ENCODE measurements around the gene ZNF862. TPM values are rescaled to one million over a fixed set of nuclear protein-coding genes. Genes with fewer than 3 reads are reported as not detected.
"Not testable (repeated sequence)": the region's sequence is repeated elsewhere in the genome, so short reads cannot be mapped to it uniquely, and the experiment has no call there.

ZNF862 gene
- total and polyA plus RNA-seq, 10 of the 15 experiments (the other 5 are each of a cell fraction or from before 2014, with no cell fraction given): 0.49 to 7.7 (median 3.5) TPM

GRCh38 chr7:149830527-149830926, 7.6 kb upstream of the ZNF862 start:
- H4K20me1 ChIP-seq (ENCODE audit: control insufficient read depth, insufficient read depth); RAD21 ChIA-PET (ENCODE audit: unreplicated experiment); H3K4me2 ChIP-seq (ENCODE audit: control insufficient read depth, insufficient read depth); H3K27ac ChIP-seq (ENCODE audit: control insufficient read depth, insufficient read depth); intact Hi-C loops (cut with micrococcal nuclease; ENCODE audit: unreplicated experiment); in situ Hi-C loops (cut with MboI); CTCF ChIA-PET; BruUV-seq (replicated peaks); SMC1A ChIA-PET (ENCODE audit: uncharacterized antibody, unreplicated experiment); H3K4me3 ChIP-seq; H3K27me3 ChIP-seq (replicated peaks in 1 of 2; ENCODE audit: control insufficient read depth in 2 of 2, insufficient read depth in 2 of 2, low read length in 1 of 2); DNase-seq (ENCODE audit: low read depth, low spot score); H3K9ac ChIP-seq (ENCODE audit: control insufficient read depth, insufficient read depth, low read length); FAIRE-seq; H2AFZ ChIP-seq (ENCODE audit: control insufficient read depth, low read depth, low read length); ATAC-seq; POLR2A ChIA-PET; H3K36me3 ChIP-seq (ENCODE audit: control insufficient read depth in 2 of 2, insufficient read depth in 2 of 2, low read length in 1 of 2); H3K9me3 ChIP-seq (replicated peaks; ENCODE audit: control insufficient read depth, insufficient read depth, low read length); H3K79me2 ChIP-seq (ENCODE audit: control insufficient read depth, insufficient read depth, low read length); H3K4me1 ChIP-seq (ENCODE audit: control insufficient read depth, insufficient read depth, low read length): not testable (repeated sequence)
- 20% methylated on average over 1 of the region's 1 CpG for WGBS (ENCODE audit: insufficient coverage, insufficient replicate concordance, low lambda C conversion rate, missing lambda C conversion rate)

DNA sequence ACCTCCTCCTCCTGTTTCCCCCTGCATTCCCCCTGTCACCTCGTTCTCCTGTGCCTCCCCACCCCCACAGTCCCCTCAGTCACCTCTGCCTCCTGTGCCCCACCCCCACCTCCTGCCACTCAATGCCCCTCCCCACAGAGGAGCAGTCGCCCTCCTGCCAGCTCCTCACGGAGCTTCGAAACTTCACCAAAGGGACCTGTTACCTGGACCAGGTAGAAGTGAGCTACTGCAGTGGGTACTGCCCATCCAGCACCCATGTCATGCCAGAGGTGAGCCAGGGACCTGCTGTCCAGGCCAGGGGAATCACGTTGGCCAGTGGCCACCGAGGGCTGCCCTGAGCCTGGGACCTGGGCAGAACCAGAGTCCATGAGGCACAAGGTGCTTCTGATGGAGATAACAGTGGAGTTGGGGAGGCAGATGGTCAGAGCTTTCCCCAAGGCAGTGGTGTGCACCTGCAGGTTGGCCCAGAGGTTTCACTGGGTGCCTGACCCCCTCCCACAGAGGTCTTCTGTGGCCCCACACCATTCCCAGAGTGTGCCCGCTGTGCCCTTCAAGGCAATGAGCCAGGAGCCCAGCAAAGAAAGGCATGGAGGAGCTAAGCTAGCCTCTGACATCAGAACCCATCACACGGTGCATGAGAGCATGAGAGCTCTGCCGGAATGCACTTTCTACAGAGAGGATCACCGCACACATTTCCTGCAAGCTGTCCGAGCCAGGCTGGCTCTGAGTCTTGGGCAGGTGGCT, 7.0 kb upstream of the ZNF862 start:
- Histone ChIP-seq H3K27me3 (replicated peaks in 1 of 2; ENCODE audit: control insufficient read depth in 2 of 2, insufficient read depth in 2 of 2, low read length in 1 of 2) (peaks cover 0 to 3% of the 10 kb centered on the region in 2 experiments; a peak in 1 of 4 replicates), H3K4me1 (ENCODE audit: control insufficient read depth, insufficient read depth, low read length) (no peaks in the 10 kb centered on the region), H3K9me3 (replicated peaks; ENCODE audit: control insufficient read depth, insufficient read depth, low read length) (no peaks in the 10 kb centered on the region), H3K36me3 (ENCODE audit: control insufficient read depth in 2 of 2, insufficient read depth in 2 of 2, low read length in 1 of 2) (no peaks in the 10 kb centered on the region), H2AFZ (ENCODE audit: control insufficient read depth, low read depth, low read length) (no peak overlapping the region), H4K20me1 (ENCODE audit: control insufficient read depth, insufficient read depth) (no peaks in the 10 kb centered on the region), H3K4me3 (no peak overlapping the region), H3K79me2 (ENCODE audit: control insufficient read depth, insufficient read depth, low read length) (no peaks in the 10 kb centered on the region), H3K27ac (ENCODE audit: control insufficient read depth, insufficient read depth) (no peak overlapping the region), H3K9ac (ENCODE audit: control insufficient read depth, insufficient read depth, low read length) (no peak overlapping the region), H3K4me2 (ENCODE audit: control insufficient read depth, insufficient read depth) (no peak overlapping the region)
- POLR2A ChIA-PET: no interaction called here
- ATAC-seq (no peak), FAIRE-seq (no peak), DNase-seq (ENCODE audit: low read depth, low spot score) (no peak)
- 26% methylated on average over 10 of the region's 11 CpGs for WGBS (ENCODE audit: insufficient coverage, insufficient replicate concordance, low lambda C conversion rate, missing lambda C conversion rate)
- intact Hi-C loops (cut with micrococcal nuclease; ENCODE audit: unreplicated experiment): no loop called here
- SMC1A ChIA-PET (ENCODE audit: uncharacterized antibody, unreplicated experiment): no interaction called here
- in situ Hi-C loops (cut with MboI): no loop called here
- RAD21 ChIA-PET (ENCODE audit: unreplicated experiment): no interaction called here
- TF ChIP-seq POU2F2 (IDR thresholded peaks at IDR 0.05; ENCODE audit: borderline replicate concordance, low read depth, low read length): no peak
- TF ChIP-seq RELB (IDR thresholded peaks at IDR 0.05; ENCODE audit: low read depth): no peak
- TF ChIP-seq MYC (IDR thresholded peaks at IDR 0.05; ENCODE audit: insufficient read depth, insufficient read length, insufficient replicate concordance, low read length, severe bottlenecking): no peak
- TF ChIP-seq E2F8 (IDR thresholded peaks at IDR 0.05; ENCODE audit: low read depth, partially characterized antibody): no peak
- no TSS peak for BruUV-seq (replicated peaks)
- CTCF ChIA-PET: no interaction called here

Measured in GM12878 (cell line).